GM04503 (cell line): ENCODE results near the gene C3orf18.
A peak's percentile ranks its signal among the peaks of the same experiment; 100 is the strongest.

Experiments
- DNase-seq: peaks from one replicate; pipeline ENCODE4 v3.0.0-alpha.2; 2012; ENCODE audit warnings: low read depth

C3orf18 gene

DNA sequence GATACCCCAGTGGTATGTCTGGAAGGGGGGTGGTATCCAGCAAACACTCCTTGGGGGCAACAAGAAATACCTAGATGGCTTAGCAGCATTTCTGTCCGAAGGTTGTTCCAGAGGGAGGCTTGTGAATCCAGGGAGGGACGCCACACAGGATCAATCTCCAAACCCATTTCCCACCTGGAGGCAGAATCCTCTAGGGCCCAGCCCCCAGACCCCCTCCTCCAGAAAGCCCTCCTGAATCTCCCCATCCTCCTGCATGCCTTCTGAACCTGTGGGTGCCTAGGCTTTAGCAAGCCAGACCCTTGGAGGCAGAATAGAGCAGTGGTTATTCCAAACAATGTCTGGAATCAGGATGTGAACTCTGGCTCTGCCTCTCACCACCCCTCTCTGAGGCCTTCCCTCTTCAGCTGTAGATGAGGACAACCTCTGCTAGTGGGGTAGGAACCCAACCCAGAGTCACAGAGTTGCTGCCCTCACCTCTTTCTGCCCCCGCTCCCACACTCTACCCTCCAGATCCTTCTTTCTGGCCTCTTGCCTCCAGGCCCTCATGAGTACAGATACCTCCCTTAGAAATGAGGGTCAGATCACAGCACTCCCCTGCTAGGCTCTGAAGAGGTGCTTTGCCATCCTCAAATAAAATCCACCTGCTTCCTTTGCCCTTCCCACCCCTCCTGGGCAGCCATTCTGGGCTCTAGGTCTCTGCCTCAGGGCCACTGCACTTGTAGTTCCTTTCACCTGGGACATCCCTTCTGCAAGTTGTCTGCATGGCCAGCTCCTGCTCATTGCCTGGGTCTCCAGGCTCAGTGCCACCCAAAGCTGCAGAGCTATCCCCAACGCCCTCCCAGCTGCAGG is 35.9 kb upstream of the C3orf18 start:
- no peak for DNase-seq

DNA sequence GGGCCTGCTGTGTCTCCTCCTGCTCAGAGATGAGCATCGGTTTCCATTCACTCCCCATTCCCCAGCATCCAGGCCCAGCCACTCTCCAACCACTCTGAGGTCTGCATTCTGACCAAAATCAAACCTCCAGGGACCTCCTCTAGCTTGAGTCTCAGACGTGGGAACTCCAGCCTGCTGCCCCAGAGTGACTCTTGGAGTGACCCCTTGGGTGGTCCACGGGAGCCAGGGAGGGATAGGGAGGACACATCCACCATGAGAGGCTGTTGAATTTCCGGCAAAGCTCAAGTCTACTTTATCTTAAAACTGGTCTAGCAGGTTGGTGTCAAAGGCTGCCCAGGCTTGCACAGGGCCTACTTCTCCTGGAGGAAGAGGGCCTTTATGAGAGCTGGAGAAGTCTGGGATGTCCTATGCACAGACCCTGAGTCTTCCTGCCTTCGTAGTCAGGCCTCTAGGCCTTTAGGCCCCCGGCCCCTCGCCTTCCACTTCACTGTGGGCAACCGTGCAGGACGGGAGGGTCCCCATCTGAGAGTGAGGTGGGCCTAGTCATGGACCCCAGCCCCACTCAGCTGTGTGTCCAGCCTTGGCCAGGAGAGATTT is 35.1 kb upstream of the C3orf18 start:
- DNase-seq = no peak

DNA sequence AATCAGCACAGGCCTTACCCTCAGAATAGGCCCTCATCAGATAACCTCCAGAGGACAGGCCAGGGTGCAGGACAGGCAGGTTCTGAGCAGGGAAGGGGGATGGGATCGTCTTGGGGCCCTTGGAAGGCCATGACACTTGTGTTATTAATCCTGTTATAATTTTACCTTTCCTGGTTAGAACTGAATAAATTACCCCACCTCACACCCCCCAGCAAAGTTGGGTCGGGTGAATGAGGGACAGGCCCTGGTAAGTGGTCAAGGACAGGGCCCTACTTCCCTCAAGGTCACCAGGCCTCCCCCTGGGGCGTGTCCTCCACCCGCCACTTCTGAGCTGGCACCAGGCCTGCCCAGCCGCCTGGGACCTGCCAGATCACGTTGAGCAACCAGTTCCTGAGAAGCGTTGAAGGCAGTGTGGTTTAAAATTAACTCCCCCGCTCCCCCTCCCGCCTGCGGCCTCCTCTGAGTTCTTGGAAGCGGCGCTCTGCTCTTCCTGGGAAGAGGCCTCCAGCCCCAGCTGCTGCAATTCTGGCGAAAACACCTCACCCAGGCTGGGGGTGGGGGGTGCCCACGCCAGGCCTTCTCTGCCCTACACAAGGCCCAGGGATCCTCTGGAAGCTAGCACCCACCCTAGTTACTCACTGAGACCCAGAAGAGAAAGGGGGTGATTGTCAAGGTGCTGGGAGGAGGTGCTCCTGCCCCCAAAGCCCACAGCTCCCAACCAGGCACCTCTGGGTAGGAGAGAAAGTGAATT is 33.5 kb upstream of the C3orf18 start:
- DNase-seq = peak; percentile 93

DNA sequence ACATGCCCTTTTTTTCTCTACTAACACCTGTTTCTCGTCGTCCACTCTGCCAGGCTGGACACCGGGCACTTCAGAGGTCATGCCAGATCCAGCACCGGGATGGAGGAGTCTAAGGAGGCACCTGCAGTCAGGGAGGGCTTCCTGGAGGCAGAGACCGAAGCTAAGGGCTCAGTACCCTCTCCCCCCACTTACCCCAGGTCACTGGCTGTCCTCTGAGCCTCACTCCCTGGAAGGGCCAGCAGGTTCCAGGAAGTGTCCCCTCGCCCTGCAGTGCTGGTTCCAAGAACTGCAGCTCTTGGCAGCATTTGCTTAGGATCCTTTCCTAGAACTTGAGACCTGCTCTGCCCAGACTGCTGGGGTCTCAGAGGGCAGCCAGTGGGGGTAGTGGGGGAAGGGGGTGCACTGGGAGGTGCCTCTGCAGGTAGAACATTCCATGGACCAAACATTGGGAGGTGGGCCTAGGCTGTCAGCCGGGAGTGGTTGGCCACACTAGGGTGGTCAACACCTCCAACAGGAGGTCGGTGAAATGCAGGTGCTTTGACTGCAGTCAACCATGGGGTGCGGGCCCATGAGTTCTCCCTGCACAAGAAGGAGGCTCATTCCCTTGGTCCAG is 32.7 kb upstream of the C3orf18 start:
- no peak for DNase-seq

DNA sequence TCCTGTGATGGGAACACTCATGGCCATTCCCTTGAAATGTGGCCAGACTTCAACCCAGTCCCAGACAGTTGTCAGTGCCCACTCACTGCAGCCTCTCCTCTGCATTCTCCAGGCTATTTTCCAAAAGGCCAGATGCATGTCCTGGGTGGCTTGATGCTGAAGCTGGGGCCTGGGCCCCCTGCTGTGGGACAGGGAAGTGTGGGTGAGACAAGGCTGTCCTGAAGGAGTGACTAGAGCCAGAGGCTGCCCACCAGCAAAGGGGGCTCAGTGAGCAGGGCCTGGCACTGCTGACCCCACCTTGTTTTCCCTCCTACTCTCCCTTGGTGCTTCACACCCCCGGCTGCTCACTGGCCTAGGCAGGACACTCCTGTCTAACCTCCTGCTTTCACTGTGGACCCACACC is 32.2 kb upstream of the C3orf18 start:
- no peak for DNase-seq

DNA sequence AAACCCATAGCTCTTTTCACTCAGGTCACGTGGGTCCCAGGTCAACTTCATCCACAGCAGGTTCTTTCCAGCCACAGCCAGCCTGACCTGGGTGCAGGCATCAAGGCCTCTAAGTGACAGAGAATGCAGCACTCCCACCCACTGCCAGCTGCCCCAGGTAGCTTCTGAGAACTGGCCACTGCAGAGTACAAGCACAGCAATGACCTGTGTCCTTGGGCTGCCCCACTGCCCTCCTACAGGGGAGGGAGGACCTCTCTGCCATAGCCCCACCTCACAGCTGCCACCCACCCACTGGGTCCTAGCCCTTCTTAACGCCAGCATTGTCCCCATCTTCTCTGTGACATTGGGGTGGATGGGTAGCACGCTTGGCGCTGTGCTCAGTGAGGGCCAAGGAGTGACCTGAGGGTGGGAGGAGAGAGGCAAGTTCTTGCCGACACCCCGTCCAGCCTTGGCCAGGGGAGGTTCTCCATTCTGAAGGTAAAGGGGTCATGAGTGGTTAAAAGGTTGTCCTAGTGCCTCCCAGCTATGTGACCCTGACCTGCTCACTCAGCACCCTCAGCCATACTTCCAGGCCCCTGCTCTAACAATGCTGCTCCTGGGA is 31.7 kb upstream of the C3orf18 start:
- no peak for DNase-seq

DNA sequence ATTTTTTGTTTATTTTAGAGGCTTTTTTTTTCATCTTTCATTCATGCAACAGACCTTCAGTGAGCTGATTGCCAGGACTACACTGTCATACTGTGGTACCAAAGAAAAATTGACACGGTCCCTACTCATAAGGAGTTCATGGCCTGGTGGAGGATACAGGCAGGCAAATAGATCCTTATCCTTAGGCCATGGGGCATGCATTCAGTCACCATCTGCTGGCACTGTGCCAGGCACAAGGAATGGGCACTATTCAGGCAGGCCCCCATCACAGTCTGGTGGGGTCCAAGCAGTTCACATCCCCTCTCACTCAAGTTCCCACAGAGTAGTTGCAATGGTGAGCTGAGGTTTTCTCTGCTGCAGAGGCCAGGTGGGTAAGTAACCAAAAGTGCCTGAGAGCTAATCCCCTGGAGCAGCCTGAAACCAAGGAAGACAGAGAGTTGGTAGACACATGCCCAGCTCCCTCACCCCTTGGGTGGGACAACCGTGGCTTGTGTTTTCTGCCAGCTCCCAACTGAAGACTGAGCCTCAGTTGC is 26.8 kb upstream of the C3orf18 start:
- DNase-seq = no peak

DNA sequence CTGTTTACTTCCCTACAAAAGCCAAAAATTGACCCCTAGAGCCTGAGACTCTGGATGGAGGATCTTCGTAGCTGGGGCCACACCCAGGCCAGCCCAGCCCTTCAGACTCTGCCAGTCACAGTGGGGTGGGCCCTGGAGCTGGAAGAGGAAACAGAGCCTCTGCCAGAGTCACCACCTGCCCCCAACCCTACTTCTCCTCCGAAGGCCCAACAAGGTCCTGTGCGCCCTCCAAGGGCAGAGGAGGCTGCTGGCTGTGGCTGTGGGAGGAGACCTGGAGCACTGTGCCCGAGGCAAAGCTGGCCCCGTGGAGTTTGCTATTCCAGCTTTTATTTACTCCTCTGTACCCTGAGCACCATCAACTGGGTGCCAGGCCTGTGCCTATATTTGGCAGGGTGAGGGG is 25.0 kb upstream of the C3orf18 start:
- DNase-seq = no peak

DNA sequence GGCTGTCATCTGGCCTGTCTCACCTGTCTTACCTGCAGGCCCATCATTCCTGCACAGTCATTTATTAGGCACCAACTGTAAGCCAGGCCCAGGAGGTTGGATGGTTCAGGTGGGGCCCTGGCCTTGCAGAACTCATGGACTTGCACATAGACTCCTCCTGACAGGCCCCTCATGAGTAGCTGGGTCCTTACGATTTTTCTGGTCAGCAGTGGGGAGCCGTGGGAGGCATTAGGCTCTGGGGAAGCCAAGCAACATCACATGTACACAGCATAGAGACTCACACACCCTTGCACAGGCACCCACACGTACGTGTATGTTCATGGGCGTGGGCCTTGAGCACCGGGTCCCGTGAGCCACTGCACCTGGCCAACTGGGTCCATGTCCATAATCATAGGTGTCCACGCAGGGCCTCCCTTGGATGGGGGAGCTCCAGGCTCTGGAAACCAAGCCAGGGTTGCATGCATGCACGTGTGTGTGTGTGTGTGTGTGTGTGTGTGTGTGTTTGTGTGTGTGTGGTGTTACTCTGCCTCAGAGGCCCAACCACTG is 23.7 kb upstream of the C3orf18 start:
- no peak for DNase-seq

DNA sequence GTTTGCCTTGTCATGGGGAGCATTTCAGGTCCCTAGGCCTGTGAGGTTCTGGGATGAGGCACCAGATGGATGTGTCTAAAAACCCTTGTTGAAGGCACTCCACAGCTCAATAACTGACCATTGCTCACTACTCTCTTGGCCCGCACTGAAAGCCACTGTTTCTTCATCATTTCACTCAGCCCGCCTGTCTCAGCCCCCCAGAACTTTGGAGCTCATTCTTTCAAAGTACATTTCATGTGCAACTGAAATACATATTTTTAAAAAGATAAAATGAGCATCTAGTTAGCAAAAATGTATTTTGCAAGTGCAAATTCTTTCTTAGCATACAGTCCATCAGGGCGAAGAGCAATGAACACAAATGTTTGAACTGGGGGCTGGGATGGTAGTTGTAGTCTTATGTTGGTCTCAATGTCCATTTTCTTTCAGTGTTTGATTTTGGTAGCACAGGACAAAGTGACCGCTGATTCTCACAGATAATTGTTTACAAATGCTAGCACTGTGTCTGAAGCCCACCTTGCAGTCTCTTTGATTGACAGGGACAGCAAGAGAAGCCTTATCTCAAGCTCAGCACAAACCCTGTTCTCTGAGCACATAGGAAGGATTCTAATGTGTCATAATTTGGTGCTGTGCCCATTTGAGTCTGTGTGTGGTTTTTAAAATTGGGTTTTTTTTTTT is 21.3 kb upstream of the C3orf18 start:
- DNase-seq = no peak

DNA sequence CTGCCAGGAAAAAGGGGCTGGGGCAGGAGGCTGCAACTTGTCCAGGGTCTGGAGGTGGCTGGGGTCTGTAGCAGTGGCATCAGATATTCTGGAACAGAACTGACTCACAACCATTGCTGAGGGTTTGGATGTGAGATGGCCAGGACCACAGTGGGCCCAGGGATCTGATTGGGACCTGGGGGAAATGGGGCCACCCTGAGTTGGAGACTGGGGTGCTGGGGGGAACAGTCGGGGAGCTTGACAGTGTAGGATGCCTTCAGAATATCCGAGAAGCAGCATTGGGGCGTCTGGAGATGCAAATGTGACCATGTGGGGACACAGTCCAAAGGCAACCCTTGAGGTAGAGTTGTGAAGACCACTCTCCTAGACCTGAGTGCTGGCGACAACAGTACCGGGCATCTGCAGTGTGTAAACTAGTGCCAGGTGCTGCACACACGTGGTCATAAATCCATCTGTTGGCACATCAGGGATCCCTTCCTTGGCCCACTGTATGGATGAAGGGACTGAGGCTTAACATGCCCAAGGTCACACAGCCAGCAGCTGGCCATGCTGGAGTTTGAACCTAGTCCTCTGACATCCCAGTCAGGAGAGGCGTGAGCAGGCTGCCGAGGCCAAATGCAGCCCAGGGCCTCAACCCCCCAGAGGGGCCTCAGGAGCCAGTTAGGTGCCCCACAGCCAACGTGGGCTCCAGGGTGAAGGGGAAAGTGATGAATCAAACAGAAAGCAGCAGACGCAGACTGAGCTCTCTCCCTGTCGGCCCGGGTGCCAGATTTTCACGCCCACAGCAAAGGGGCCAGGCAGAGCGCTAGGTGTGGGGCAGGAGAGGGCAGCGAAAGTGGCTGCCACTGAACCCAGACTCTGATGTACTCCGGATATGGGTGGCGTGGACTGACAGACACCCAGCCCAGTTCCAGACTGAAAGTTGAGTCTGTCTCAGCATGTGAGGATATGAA is 20.5 kb upstream of the C3orf18 start:
- DNase-seq = no peak

DNA sequence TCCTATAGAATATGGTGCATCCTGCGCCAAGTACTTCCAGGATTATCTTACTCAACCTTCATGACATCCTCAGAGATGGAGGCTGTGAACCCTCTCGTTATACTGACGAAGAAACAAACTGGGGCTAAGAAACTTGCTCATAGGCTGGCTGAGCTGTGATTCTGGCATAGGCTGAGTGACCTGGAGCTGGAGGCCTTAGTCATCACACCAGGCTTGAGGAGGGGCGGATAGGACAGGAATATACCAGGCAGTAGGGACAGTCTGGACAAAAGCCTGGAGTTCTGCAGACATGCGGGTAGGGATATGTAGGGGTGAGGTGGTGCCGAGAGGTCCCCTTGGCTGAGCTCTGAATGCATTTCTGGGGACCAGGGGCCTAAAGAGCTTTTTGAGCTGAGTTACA is 19.8 kb upstream of the C3orf18 start:
- no peak for DNase-seq

DNA sequence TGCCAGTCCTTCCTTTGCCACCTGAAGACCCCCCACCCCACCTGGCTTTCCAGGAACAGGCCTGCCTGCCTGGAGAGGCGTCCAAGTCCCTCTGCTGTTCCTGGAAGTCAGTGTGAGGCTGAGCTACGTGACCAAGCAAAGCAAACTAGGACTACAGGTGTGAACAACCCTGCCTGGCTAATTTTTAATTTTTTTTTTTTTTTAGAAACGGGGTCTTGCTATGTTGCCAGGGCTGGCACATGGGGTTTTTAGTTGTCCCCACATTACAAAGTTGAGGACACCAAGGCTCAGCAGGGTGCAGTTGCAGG is 19.2 kb upstream of the C3orf18 start:
- DNase-seq = no peak

DNA sequence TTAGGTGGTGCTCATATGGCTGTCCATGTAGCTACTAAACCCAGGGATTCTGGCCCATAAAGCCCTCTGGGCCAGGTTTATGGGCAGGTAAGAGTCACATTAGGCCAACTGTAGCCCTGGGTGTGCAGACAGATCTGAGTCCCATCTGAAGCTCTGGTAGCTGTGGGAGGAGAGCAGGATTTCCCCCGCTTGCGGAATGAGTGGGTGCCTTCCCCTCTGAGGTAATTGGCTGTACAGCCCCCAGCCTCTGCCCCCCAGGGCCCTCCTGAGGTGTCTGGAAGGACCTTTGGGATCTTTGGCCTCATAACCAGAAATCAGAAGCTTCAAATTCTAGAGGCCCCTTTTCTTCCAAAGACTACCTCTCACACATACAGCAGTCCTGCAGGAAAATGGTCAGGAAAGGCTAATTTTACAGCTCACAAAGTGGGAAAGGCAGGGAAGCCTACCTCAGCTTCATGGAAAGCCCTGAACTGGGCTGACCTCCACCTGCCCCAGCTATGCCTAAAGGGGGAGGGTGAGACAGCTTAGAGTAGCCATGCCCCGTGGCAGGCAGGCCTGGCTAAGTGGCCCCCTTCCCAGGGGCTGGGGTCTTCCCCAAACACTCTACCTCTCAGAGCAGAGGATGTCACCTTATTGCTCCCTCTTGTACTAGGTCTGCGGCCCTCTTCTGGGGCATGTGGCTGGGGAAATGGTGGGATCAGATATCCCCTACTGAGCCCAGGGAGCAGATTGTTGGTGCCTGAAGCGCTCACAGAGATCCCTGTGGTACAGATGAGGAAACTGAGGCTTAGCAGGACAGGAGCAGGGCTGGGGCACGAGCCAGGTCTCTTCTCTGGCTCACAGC is 18.6 kb upstream of the C3orf18 start:
- no peak for DNase-seq

DNA sequence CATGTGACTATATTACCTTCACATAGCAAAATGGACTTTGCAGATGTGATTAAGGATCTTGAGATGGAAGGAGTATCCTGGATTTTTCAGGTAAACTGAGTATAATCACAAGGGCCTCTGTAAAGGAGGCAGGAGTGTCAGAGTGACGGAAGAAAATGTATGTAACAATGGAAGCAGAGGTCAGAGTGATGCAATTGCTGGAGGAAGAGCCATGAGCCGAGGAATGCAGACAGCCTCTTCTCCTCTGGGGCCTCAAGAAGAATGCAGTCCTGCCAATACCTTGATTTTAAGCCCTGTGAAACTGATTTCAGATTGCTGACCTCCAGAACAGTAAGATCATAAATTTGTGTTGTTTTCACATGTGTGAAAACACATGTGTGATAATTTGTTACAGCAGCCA is 16.8 kb upstream of the C3orf18 start:
- no peak for DNase-seq

DNA sequence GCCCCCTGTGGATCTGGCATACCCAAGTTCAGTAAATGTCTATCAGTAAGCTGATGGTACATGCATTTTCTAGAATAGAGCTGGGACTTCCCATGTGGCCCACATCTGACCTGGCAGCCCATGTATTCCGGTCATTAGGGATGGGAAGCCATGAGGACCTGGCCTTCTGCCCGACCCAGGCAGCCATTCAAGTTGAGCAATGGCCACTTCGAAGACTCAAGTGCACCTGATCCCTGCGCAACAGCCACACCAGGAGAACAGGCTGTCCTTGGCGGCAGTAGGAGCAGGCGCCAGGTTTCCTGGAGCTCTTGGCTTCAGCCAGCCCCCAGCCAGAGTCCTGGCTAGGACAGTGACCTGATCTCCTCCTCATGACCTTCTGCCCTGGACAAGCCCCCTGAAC is 16.4 kb upstream of the C3orf18 start:
- no peak for DNase-seq

DNA sequence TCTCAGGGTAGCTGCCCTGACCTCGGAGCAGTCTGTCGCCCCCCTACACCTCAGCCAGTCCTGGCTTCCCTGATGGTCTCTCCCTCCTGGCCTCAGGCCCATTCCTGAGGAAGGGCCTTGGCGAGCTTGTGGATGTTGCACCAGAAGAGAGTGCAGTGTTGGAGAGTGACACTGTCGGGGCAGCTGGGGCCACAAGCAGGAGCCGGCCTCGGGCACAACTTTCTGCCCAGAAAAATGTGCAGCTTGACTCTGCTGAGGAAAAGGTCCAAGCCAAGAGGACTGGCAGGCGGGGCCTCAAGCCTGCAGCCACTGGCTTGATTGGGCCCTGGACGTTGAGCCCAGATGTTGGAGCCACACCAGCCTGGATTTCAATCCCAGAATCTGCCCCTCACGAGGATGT is 14.5 kb upstream of the C3orf18 start:
- no peak for DNase-seq

DNA sequence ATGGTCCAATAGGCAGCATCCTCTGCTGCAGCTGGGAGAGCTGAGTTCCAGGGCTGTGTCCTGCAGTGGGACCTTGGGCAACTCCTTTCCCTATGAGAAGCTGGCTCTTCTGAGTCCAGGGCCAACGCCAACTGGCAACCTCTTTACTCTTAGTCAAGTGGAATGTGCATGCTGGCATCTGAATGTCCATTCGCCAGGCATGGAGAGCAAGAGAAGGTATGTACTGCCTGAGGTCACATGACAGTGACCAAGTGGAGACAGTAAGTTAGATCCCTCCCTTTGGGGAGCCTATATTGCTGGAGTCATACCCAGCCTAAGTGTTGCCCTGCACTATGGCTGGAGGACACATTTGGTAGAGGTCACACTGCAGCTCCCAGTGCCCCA is 13.9 kb upstream of the C3orf18 start:
- no peak for DNase-seq
